Type B pancreatic cell (in vitro differentiated cells): ENCODE data around the gene NRG4. TPM values are rescaled to one million over a fixed set of nuclear protein-coding genes. Genes with fewer than 3 reads are reported as not detected.
"Not testable (repeated sequence)": the region's sequence is repeated elsewhere in the genome, so short reads cannot be mapped to it uniquely, and the experiment has no call there.

ENCODE experiments used
- DNase-seq: peaks from one replicate; pipeline ENCODE4 v3.0.0; 2021; ENCODE audit warnings: mixed read lengths; ENCODE audit not compliant: unreplicated experiment; ENCODE audit errors: extremely low spot score
- H3K27ac Mint-ChIP-seq: 2 replicates; pipeline ENCODE4 v1.8.0; 2021; ENCODE audit warnings: mild to moderate bottlenecking, mixed read lengths
- H3K27me3 Mint-ChIP-seq: 2 replicates; pipeline ENCODE4 v1.8.0; 2021; ENCODE audit warnings: mixed read lengths
- H3K36me3 Mint-ChIP-seq: 2 replicates; pipeline ENCODE4 v1.8.0; 2021; ENCODE audit warnings: mixed read lengths
- H3K4me1 Mint-ChIP-seq: one replicate; pipeline ENCODE4 v1.8.0; 2021; ENCODE audit warnings: mixed read lengths; ENCODE audit not compliant: unreplicated experiment
- H3K4me3 Mint-ChIP-seq: 2 replicates; pipeline ENCODE4 v1.8.0; 2021; ENCODE audit warnings: mild to moderate bottlenecking, mixed read lengths
- H3K9me3 Mint-ChIP-seq: 2 replicates; pipeline ENCODE4 v1.8.0; 2021; ENCODE audit warnings: mixed read lengths
- CTCF ChIP-seq: fragments of 200-600 bp; sonication (generic); conservative IDR thresholded peaks from 2 replicates; pipeline ENCODE4 v1.5.0; 2021; ENCODE audit warnings: antibody characterized with exemption, mild to moderate bottlenecking
- total RNA-seq: library from RNA; stranded (reverse); gene quantifications from 2 replicates; pipeline ENCODE4 v1.2.1, GENCODE V29; 2021; ENCODE audit warnings: low replicate concordance

The NRG4 gene
- total RNA-seq, 1 donor from 2014 or later = 2.4 TPM

- no peak for TF ChIP-seq CTCF
- H3K4me1 Mint-ChIP-seq = peaks cover 12% of the 10 kb centered on the region
- no peaks in the 10 kb centered on the region for H3K9me3 Mint-ChIP-seq
- peaks cover 25% of the 10 kb centered on the region for H3K36me3 Mint-ChIP-seq
- DNase-seq = no peak
- no peak overlapping the region for H3K27ac Mint-ChIP-seq
- H3K4me3 Mint-ChIP-seq = no peak overlapping the region
- H3K27me3 Mint-ChIP-seq = no peaks in the 10 kb centered on the region
Observed at GRCh38 chr15:75923756-75924155, 88.5 kb downstream of the NRG4 start.

GRCh38 chr15:75921732-75922703, 90.2 kb downstream of the NRG4 start:
- peak overlapping the region; percentile 1 for H3K27ac Mint-ChIP-seq
- H3K4me3 Mint-ChIP-seq = no peak overlapping the region
- no peak for DNase-seq
- H3K9me3 Mint-ChIP-seq = no peaks in the 10 kb centered on the region
- no peaks in the 10 kb centered on the region for H3K27me3 Mint-ChIP-seq
- H3K36me3 Mint-ChIP-seq = peaks cover 35% of the 10 kb centered on the region
- peak; percentile 59 for TF ChIP-seq CTCF
- H3K4me1 Mint-ChIP-seq = peaks cover 7% of the 10 kb centered on the region

GRCh38 chr15:75920079-75920478, 92.1 kb downstream of the NRG4 start:
- no peaks in the 10 kb centered on the region for H3K4me1 Mint-ChIP-seq
- no peak overlapping the region for H3K4me3 Mint-ChIP-seq
- TF ChIP-seq CTCF = no peak
- peaks cover 30% of the 10 kb centered on the region for H3K36me3 Mint-ChIP-seq
- no peak for DNase-seq
- H3K27me3 Mint-ChIP-seq = no peaks in the 10 kb centered on the region
- H3K9me3 Mint-ChIP-seq = no peaks in the 10 kb centered on the region
- no peak overlapping the region for H3K27ac Mint-ChIP-seq

- peaks cover 38% of the 10 kb centered on the region for H3K36me3 Mint-ChIP-seq
- H3K4me3 Mint-ChIP-seq = no peak overlapping the region
- no peaks in the 10 kb centered on the region for H3K9me3 Mint-ChIP-seq
- DNase-seq = no peak
- H3K27ac Mint-ChIP-seq = no peak overlapping the region
- no peaks in the 10 kb centered on the region for H3K27me3 Mint-ChIP-seq
- no peaks in the 10 kb centered on the region for H3K4me1 Mint-ChIP-seq
- no peak for TF ChIP-seq CTCF
Observed at GRCh38 chr15:75918135-75918534, 94.1 kb downstream of the NRG4 start.

GRCh38 chr15:75916978-75917377, 95.2 kb downstream of the NRG4 start:
- no peak overlapping the region for H3K4me3 Mint-ChIP-seq
- H3K4me1 Mint-ChIP-seq = no peaks in the 10 kb centered on the region
- no peaks in the 10 kb centered on the region for H3K9me3 Mint-ChIP-seq
- no peak for DNase-seq
- no peaks in the 10 kb centered on the region for H3K27me3 Mint-ChIP-seq
- no peak for TF ChIP-seq CTCF
- peaks cover 43% of the 10 kb centered on the region for H3K36me3 Mint-ChIP-seq
- no peak overlapping the region for H3K27ac Mint-ChIP-seq

- H3K36me3 Mint-ChIP-seq = peaks cover 57% of the 10 kb centered on the region
- H3K27ac Mint-ChIP-seq, H3K4me1 Mint-ChIP-seq, H3K9me3 Mint-ChIP-seq, H3K27me3 Mint-ChIP-seq, DNase-seq, H3K4me3 Mint-ChIP-seq: not testable (repeated sequence)
Observed at GRCh38 chr15:75910355-75910754, 101.9 kb downstream of the NRG4 start.
